Measurements from ENCODE around the gene FGR. TPM values are rescaled to one million over a fixed set of nuclear protein-coding genes. Genes with fewer than 3 reads are reported as not detected.

The FGR gene
- total RNA-seq, 1 donor = 0.36 TPM

DNA sequence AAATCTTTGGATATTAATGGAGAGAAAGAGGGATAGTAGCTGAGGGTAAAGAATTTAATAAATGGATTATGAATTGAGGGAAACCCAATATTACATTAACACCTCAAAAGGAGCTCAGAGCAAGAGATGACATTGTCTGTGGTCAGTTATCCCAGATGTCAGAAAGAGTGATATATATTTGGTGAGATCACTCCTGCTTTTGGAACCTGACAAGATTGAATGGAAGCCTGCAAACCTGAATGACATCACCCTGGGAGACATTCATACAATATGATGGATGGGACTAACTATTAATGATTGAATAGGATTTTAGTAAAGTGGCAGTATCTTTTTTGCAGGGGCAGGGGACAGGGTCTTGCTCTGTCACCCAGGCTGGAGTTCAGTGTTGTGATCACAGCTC, 43.8 kb upstream of the FGR start:
- DNase-seq (ENCODE audit: insufficient read length, low spot score, missing footprints) = no peak
- Histone ChIP-seq H3K9me3 (ENCODE audit: low read depth, low read length) (peaks cover 2% of the 10 kb centered on the region), H3K79me2 (ENCODE audit: insufficient read depth, low read length) (no peaks in the 10 kb centered on the region), H2AFZ (ENCODE audit: low read length) (no peak overlapping the region), H4K20me1 (ENCODE audit: insufficient read depth, low read length) (no peaks in the 10 kb centered on the region), H3K36me3 (ENCODE audit: insufficient read depth, low read length) (no peaks in the 10 kb centered on the region), H3K4me3 (ENCODE audit: insufficient read depth, low read length) (no peak overlapping the region), H3K27ac (ENCODE audit: low read depth, low read length) (no peak overlapping the region), H3K27me3 (ENCODE audit: insufficient read depth, low read length) (peaks cover 3% of the 10 kb centered on the region), H3K4me2 (ENCODE audit: insufficient read depth, low read length) (no peak overlapping the region), H3K4me1 (ENCODE audit: insufficient read depth, low read length) (no peaks in the 10 kb centered on the region)
- TF ChIP-seq, protein P1, sequence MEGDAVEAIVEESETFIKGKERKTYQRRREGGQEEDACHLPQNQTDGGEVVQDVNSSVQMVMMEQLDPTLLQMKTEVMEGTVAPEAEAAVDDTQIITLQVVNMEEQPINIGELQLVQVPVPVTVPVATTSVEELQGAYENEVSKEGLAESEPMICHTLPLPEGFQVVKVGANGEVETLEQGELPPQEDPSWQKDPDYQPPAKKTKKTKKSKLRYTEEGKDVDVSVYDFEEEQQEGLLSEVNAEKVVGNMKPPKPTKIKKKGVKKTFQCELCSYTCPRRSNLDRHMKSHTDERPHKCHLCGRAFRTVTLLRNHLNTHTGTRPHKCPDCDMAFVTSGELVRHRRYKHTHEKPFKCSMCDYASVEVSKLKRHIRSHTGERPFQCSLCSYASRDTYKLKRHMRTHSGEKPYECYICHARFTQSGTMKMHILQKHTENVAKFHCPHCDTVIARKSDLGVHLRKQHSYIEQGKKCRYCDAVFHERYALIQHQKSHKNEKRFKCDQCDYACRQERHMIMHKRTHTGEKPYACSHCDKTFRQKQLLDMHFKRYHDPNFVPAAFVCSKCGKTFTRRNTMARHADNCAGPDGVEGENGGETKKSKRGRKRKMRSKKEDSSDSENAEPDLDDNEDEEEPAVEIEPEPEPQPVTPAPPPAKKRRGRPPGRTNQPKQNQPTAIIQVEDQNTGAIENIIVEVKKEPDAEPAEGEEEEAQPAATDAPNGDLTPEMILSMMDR (IDR thresholded peaks at IDR 0.05; ENCODE audit: extremely low read depth, low read depth, low read length) = no peak

DNA sequence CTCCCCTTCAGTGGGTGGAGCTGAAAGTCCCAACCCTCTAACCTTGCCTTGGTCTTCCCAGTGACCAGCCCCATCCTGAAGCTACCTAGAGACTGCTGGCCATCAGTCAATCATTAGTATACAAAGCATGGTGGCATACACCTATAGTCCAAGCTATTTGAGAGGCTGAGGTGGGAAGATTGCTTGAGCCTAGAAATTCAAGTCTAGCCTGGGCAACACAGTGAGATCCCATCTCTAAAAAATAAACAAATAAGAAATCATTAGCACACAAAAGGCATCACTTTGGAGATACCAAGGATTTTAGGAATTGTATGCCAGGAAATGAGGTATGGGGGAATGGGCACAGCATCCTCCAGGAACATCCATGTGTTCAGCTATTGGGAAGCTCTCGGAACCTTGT, 41.4 kb upstream of the FGR start:
- H2AFZ ChIP-seq (ENCODE audit: low read length) = no peak overlapping the region
- H3K27ac ChIP-seq (ENCODE audit: low read depth, low read length) = no peak overlapping the region
- TF ChIP-seq, protein P1 (IDR thresholded peaks at IDR 0.05; ENCODE audit: extremely low read depth, low read depth, low read length) = no peak
- H3K79me2 ChIP-seq (ENCODE audit: insufficient read depth, low read length) = no peaks in the 10 kb centered on the region
- H3K9me3 ChIP-seq (ENCODE audit: low read depth, low read length) = peaks cover 2% of the 10 kb centered on the region
- H4K20me1 ChIP-seq (ENCODE audit: insufficient read depth, low read length) = no peaks in the 10 kb centered on the region
- H3K27me3 ChIP-seq (ENCODE audit: insufficient read depth, low read length) = no peaks in the 10 kb centered on the region
- H3K4me3 ChIP-seq (ENCODE audit: insufficient read depth, low read length) = no peak overlapping the region
- no peaks in the 10 kb centered on the region for H3K36me3 ChIP-seq (ENCODE audit: insufficient read depth, low read length)
- H3K4me2 ChIP-seq (ENCODE audit: insufficient read depth, low read length) = no peak overlapping the region
- DNase-seq (ENCODE audit: insufficient read length, low spot score, missing footprints) = no peak
- peaks cover 14% of the 10 kb centered on the region for H3K4me1 ChIP-seq (ENCODE audit: insufficient read depth, low read length)

DNA sequence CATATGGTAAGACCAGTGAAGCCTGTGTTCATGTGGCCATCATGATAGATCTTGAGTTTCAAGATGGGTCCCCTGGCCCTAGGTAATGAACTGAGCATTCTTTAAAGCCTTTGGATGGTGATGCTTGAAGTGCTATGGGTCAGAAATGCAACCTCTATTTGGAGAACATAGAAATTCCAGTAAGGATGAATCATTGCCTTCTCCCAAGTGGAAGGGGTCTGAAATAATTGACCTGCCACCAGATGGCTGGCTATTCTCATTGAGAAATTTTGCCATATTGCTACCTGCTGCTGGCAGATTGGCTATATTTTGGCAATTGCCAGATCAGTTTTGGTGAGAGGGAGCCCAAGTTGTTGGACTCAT, 37.7 kb upstream of the FGR start:
- H3K79me2 ChIP-seq (ENCODE audit: insufficient read depth, low read length) = no peaks in the 10 kb centered on the region
- peak overlapping the region; percentile 92 for H2AFZ ChIP-seq (ENCODE audit: low read length)

DNA sequence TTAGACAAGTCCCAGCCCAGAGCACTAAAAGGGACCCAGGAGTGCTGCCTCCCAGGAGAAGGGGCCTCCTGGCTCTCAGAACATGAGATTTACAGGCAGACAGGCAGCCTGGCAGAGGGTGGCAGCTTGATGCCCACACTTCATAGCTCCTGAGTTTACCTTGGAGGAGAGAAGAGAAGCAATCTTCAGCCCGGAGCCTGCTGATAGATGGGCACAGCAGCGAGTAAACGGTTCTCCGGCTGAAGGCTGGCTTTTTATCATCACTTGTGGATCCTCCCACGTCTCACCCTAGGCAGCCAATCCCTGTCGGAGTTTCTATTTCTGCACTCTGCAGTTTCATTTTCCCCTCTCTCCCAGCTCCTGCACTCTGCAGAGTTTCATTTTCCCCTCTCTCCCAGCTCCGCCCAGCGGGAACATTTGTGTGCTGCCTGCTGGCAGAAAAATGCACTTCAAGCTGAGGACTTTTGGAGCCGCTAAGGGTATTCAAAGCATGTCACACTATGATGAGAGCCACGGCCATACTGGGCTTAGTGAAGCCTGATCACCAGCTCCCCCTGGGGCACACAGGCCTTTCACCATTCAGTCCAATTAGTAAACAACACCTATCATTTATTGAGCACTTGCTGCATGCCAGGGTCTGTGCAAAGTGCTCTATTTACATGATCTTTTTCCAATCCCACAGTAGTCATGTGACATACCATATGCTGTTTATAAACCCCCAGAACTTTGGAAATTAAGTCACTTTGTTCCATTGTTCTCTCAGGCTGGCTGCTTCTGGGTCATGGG, 37.2 kb upstream of the FGR start, which contains the start of gene IFI6:
TSS of gene IFI6 (minus strand) at position 229 of the 786 bp plus-strand sequence. CDS start 2,878 bp downstream, outside the sequence.
- Histone ChIP-seq H3K4me1 (ENCODE audit: insufficient read depth, low read length) (peaks cover 19% of the 10 kb centered on the region), H4K20me1 (ENCODE audit: insufficient read depth, low read length) (no peaks in the 10 kb centered on the region), H3K27ac (ENCODE audit: low read depth, low read length) (peak within 1 kb of the TSS; percentile 70), H3K4me3 (ENCODE audit: insufficient read depth, low read length) (peak within 1 kb of the TSS; percentile 72), H3K9me3 (ENCODE audit: low read depth, low read length) (no peaks in the 10 kb centered on the region), H2AFZ (ENCODE audit: low read length) (peak within 1 kb of the TSS; percentile 96), H3K36me3 (ENCODE audit: insufficient read depth, low read length) (no peaks in the 10 kb centered on the region), H3K4me2 (ENCODE audit: insufficient read depth, low read length) (peak within 1 kb of the TSS; percentile 95), H3K27me3 (ENCODE audit: insufficient read depth, low read length) (no peaks in the 10 kb centered on the region), H3K79me2 (ENCODE audit: insufficient read depth, low read length) (no peaks in the 10 kb centered on the region)
- TF ChIP-seq, protein P1 (IDR thresholded peaks at IDR 0.05; ENCODE audit: extremely low read depth, low read depth, low read length) = peak; percentile 42
- peak; percentile 99 for DNase-seq (ENCODE audit: insufficient read length, low spot score, missing footprints)

More for the DNA sequence above, 37.7 kb upstream of the FGR start:
- TF ChIP-seq, protein P1 (IDR thresholded peaks at IDR 0.05; ENCODE audit: extremely low read depth, low read depth, low read length) = no peak
- H3K4me2 ChIP-seq (ENCODE audit: insufficient read depth, low read length) = peak overlapping the region; percentile 95
- peaks cover 19% of the 10 kb centered on the region for H3K4me1 ChIP-seq (ENCODE audit: insufficient read depth, low read length)
- H3K36me3 ChIP-seq (ENCODE audit: insufficient read depth, low read length) = no peaks in the 10 kb centered on the region
- H3K4me3 ChIP-seq (ENCODE audit: insufficient read depth, low read length) = peak overlapping the region; percentile 72
- no peaks in the 10 kb centered on the region for H3K9me3 ChIP-seq (ENCODE audit: low read depth, low read length)
- peak overlapping the region; percentile 70 for H3K27ac ChIP-seq (ENCODE audit: low read depth, low read length)
- DNase-seq (ENCODE audit: insufficient read length, low spot score, missing footprints) = peak; percentile 89
- H3K27me3 ChIP-seq (ENCODE audit: insufficient read depth, low read length) = no peaks in the 10 kb centered on the region
- no peaks in the 10 kb centered on the region for H4K20me1 ChIP-seq (ENCODE audit: insufficient read depth, low read length)

All from osteoblast (primary cell).